DMS53 treated with DMSO at 0.1 percent for 48 hours (cell line): ENCODE measurements around the gene PERCC1.

Experiments
- DNase-seq: peaks from one replicate; lab custom pipeline; 2025; ENCODE audit not compliant: unreplicated experiment; lab: John Stamatoyannopoulos, UW

The PERCC1 gene

GRCh38 chr16:1433263-1433560 is 2.3 kb downstream of the PERCC1 start:
- DNase-seq, result no peak

DNA sequence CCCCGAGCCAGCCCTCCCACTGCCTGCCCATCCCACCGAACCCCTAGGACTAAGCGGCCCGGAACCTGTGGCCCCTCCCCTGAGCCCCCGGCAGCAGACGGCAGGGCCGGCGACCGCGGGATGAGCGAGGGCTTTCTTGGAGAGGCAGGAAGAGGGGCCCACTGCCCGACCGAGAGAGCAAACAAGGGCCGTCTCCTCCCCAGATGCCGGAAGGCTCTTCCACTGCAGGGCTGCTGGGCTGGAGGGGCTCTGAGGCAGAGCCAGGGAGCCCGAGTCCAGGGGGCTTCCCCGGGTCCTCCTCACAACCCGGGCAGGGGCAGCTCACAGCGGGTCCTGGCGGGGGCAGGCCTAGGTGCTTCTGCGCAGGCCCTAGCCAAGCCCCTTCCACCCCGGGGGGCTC is 2.9 kb downstream of the PERCC1 start:
- DNase-seq, result no peak

DNA sequence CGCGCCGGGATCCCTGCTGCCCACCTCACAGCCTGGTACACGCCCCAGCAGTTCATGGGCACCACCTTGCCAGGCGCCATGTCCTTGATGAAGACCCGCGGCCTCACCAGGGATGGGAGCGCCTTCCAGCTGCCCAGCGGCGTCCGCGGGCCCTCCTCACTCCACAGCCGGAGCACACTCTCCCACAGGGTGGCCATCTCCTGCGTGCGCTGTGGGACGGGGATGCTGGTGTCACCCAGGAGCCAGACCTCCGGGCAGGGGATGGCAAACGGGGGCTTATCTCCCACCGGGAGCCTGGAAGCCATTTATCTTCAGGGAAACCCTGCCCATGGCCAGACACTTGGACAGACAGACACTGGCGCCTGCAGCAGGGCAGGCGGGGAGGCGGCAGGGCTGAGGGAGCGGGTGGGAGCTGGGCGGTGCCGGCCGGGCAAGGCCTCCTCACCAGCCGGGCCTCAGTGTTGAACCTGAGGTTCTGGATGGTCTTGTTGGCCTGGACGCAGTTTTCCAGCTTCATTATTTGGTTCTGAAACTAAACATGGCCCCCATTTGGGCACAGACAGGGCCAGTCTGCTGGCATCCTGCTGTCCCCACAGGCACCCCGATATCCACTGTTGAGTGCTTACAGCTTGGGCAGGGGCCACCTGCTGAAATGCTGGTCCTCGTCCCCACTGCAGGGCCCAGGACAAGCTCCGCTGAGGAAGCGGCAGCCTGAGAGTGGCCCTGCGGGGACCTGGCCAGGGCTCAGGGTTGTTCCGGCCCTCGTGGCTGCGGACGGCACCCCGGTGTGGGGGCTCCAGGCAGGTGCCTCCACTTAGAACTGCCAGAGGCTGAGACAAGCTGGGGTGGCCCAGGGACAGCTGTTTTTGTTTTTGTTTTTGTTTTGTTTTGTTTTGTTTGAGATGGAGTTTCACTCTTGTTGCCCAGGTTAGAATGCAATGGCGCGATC is 4.0 kb downstream of the PERCC1 start:
- DNase-seq, result no peak

GRCh38 chr16:1435921-1436697 is 5.2 kb downstream of the PERCC1 start:
- DNase-seq, result peak; percentile 83

DNA sequence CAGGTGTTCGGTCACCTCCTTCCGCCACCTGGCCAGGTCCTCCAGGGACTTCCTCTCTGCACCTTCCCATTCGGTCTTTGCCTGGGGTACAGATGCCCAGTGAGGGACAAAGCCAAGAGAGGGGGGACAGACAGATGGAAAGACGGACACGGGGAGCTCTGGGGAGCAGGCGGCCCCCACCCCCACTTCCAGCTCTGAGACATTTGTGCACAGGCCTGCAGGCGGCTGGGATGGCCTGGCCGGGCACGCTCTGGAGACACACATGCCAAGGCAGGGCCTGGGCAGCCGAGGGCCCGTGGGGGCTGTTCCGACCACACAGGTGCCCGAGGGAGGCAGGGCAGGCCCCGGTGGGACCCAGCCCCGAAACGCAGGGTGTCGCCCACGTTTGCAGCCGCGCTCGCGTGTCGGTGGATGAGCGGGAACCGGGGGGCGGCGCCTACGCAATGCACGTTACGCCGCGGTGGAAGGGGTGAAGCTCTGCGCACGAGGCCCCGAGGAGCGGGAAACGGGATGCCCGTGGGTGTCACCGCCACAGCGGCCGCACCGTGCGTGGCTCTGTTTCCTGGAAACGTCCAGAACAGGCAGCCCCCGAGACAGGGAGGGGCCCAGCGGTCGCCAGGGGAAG is 6.0 kb downstream of the PERCC1 start:
- peak; percentile 28 for DNase-seq

DNA sequence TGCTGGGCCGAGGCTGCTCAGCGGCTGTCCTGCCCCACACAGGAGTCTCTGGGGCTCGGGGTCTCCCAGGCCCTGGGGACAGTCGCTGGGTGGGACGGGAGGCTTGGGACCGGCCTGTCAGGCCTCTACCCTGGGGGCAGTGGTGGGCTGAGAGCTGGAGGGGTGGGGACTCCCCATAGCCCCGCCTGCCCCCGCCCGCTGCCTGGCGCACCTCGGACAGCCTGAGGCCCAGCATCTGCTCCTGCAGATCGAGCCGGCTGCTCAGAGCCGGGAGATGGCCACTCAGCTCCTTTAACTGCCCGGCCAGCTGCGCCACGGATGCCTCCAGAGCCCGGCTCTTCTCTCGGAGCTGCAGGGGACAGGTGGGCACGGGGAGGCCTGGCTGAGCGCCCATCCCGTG is 6.7 kb downstream of the PERCC1 start:
- DNase-seq, result peak; percentile 49

DNA sequence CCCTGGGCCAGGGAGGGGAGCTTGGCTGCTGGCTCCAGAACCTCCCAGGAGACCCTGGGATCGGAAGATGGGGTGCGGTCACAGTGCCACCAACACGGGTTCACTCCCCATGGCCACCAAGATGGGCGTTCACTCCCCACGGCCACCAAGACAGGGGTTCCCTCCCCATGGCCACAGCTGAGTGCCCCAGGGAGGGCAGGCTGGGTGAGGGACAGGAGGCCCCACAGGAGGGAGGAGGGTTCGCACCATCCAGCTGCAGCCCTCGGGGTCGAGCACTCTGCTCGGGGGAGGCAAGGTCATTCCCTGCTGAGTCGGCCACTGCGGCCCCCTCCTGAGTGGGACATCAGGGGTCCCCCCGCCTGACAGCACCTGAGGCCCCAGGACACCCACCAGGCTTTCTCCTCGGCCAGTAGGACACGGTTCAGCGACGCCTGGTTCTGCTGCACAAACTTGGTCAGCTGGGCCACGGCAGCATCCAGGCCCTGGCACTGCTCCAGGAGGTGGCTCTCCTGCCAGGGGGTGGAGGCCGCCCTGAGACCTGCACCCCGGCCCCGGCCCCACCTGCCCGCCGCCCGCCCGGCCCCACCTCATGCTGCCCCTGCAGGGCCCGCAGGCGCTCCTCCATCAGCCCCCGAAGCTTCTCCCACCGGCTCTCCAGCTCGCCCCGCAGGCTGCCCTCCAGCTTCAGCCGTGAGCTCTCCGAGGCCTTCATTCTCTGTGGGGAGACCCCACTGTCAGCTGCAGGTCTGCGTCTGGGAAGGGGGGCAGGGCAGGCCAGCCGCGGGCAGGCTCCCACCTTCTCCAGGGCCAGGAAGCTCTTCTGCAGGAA is 7.6 kb downstream of the PERCC1 start:
- peak; percentile 41 for DNase-seq

- DNase-seq, result peak; percentile 61
These were observed 8.3 kb downstream of the PERCC1 start for GRCh38 chr16:1439058-1439698.

DNA sequence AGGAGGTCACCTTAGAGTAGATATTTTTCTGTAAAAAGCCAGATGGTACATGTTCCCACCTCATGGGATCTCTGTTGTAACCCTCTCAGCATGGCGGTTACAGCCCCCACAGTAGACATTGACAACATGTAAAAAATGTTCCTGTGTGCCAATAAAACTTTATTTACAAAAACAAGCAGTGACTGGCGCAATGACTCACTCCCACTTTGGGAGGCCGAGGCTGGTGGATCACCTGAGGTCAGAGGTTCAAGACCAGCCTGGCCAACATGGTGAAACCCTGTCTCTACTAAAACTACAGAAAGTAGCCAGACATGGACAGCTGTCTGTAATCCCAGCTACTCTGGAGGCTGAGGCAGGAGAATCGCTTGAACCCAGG is 8.8 kb downstream of the PERCC1 start:
- DNase-seq, result peak; percentile 61

- no peak for DNase-seq
These were observed 10.5 kb downstream of the PERCC1 start for GRCh38 chr16:1441391-1441829.

DNA sequence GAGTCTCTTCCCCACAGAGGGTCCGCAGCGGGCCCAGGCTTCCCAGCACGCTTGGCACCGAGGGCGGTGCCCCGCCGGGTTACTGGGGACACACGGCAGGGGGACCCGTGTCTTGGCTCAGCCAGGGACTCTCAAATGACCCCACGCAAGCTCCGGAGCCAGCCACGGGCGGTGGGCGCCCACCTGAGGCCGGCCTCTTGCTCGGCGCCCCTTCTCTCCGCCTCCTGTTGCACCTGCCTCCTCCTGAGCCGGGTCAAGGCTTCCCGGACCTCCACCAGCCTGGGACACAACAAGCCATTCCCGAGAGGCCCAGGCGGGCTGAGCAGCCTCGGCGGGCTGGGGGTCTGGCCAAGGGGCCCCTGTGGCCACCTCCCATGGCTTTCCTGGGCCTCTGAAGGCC is 11.8 kb downstream of the PERCC1 start:
- DNase-seq, result no peak

DNA sequence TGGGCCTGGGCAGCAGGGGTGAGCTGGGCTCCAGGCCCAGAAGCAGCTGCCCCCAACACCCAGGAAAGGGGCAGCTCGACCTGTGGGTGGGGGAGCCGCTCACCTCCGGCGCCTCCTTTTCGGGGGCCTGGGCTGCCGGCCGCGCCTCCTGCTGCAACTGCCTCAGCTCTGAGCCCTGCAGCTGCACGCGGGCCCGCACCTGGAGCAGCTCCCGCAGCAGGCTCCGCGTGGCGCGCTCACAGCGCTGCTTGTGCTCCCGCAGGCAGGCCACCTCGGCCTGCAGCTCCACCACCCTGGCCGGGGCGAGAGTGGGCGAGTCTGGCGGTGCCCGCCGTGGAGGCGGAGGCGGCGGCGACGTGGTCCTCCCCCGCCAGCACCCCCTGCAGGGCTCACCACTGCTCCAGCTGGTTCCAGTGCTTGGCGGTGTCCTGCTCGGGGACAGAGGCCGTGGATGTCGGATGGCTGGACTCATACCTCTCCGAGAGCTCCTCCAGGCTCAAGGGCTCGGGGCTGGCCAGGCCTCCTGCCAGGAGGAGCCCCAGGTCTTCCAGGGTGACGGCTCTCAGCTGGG is 12.6 kb downstream of the PERCC1 start:
- DNase-seq, result no peak

DNA sequence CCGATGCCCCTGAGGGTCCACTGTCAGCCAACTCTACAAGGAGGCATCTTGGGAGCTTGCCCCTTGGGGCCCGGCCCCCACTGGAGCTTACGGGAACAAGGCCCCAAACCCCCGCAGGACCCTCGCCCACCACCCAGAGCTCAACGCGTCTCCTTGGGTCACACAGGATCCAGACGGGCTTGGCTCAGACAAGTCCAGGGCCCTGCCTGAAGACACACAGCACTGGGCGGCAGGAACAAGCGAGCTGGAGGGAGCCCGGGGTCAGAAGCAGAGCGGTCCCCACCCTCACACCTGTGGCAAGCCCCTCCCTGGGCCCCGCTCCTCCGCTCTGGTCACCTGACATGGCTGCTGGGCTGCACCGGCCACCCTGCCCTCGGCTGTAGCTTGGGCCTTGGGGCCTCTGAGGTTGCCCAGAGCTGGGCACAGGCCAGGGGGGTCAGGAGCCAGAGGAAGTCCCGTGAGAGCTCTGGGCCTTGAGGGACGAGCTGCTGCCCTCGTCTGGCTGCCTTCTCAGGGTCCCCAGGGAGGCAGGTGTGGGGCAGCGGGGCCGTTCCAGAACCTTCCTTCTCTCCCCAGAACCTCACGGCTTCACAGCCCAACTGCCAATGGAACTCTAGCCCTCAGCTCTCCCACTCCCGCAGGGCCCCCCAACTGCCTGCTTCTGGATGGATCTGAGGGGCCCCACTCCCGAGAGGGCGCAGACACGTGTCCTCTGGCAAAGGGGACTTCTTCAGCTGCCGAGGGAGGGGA is 13.3 kb downstream of the PERCC1 start, which contains the start of gene CCDC154:
Gene CCDC154, minus strand, starts transcription at position 577 of the 750 bp plus-strand sequence. Its CDS starts 234 bp downstream, at position 343.
- DNase-seq, result no peak

DNA sequence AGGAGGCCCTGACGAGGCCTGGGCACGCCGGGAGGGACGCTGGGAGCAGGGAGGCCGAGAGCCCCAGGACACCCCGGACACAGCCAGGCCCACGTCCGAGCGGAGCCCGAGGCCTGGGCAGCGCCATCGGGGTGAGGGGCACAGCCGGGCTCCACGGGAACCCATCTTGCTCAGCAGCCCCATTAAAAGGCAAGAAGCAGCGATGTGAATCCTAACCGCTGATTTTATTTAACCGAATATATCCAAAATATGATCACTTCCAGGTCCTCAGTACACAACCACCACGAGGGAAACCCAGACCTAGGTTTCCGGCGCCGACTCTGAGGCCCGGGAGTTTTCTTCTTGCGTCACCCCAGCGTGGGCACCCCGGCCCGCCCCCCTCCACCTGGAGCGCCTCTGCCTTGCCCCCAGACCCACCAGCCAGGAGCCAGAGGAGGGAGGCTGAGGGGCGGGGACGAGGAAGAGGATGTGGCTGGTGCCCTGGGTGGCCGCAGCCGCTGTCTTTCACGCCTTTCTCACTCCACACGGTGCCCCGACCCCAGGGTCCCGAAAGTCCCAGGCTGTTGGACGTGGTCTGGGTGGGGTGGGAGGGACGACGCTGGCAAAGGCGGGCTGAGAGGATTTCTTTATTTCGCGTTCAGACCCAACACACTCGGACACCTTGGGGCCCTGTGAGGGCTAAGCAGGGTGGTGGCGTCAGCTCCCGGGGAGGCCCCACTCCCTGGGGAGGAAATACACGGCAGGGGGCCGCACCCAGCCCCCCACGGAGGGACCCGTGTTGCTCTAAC is 14.0 kb downstream of the PERCC1 start:
- no peak for DNase-seq

- no peak for DNase-seq
These were observed 14.8 kb downstream of the PERCC1 start for GRCh38 chr16:1445518-1446203.

DNA sequence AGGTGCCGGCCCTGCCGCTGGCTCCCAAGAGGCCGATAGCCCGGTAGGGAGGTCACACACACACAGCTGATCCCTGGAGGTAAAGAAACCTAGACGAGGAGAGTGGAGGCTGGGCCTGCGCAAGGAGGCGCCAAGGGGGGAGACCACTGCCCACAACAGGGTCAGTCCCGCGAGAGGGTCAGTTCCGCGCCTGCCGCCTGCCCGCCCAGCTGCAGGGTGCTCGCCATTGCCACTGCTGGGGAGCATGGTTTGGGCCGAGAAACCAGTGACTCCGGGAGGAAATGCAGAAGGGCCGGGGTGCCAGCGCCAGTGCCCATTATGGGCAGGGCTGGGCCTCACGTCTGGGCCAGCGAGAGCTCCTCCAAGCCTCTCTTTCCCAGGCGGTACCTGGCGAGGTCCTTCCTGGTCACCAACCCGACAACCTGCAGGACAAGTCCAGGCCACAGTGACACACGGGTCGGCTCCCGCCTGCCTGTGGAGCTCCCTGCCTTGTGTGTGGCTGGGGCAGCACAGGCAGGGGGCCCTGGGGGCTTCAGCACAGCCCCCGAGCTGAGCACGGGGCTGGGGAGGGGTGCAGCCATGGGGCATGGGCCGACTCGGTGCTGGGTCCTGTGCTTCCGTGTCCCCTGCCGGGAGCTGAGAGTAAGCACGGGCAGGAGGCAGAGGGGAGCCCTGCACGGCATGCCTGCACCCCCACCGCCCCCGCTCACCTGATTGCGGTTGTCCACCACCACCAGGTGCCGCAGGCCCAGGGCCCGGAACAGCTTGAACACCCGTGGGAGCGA is 15.6 kb downstream of the PERCC1 start:
- no peak for DNase-seq

GRCh38 chr16:1447965-1448364 is 17.1 kb downstream of the PERCC1 start:
- no peak for DNase-seq
